ENCODE results near the gene RPUSD3.

GRCh38 chr3:9807981-9808344, 35.8 kb downstream of the RPUSD3 start:
- TF ChIP-seq CTCF (IDR thresholded peaks at IDR 0.05) (no peak), POLR2A (IDR thresholded peaks at IDR 0.05) (no peak)
